Hematopoietic multipotent progenitor cell treated with erythropoietin and hydrocortisone succinate and interleukin-3 and kit ligand, for 17 days (in vitro differentiated cells): ENCODE data around the gene TMC8.
"Not testable (repeated sequence)": the region's sequence is repeated elsewhere in the genome, so short reads cannot be mapped to it uniquely, and the experiment has no call there.

ENCODE experiments used
- DNase-seq: peaks from one replicate; pipeline ENCODE4 v3.0.0-alpha.2; 2015; ENCODE audit warnings: low spot score

The TMC8 gene, protein sequence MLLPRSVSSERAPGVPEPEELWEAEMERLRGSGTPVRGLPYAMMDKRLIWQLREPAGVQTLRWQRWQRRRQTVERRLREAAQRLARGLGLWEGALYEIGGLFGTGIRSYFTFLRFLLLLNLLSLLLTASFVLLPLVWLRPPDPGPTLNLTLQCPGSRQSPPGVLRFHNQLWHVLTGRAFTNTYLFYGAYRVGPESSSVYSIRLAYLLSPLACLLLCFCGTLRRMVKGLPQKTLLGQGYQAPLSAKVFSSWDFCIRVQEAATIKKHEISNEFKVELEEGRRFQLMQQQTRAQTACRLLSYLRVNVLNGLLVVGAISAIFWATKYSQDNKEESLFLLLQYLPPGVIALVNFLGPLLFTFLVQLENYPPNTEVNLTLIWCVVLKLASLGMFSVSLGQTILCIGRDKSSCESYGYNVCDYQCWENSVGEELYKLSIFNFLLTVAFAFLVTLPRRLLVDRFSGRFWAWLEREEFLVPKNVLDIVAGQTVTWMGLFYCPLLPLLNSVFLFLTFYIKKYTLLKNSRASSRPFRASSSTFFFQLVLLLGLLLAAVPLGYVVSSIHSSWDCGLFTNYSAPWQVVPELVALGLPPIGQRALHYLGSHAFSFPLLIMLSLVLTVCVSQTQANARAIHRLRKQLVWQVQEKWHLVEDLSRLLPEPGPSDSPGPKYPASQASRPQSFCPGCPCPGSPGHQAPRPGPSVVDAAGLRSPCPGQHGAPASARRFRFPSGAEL

GRCh38 chr17:78130437-78131101 lies at the start of gene TMC8:
TSS of gene TMC8 (plus strand) at chr17:78130771. CDS start at chr17:78131589, 818 bp downstream.
- DNase-seq: no peak

DNA sequence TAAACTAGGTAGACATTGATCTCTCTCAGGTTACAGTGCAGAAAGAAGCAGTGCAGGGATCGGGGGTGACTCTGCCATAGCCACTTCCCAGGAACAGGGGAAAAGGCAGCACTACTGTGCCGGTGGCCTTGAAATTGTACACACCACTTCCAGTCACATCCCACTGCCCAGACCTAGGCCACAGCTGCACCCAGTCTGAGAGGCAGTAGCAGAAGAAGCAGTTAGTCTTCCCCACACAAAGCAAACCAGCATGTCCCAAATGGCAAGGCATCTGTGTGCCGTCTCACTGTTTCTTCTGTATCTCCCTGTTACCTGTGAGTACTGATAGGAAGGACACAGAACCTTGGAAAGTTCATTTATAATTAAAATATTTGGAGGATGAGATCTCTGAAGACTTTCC lies 49.0 kb upstream of the TMC8 start:
- no peak for DNase-seq

- not testable (repeated sequence) for DNase-seq
Measured at GRCh38 chr17:78082355-78082872, 48.2 kb upstream of the TMC8 start.

GRCh38 chr17:78082988-78083387 lies 47.6 kb upstream of the TMC8 start:
- DNase-seq: no peak

GRCh38 chr17:78086740-78087139 lies 43.8 kb upstream of the TMC8 start:
- no peak for DNase-seq

- no peak for DNase-seq
Measured at GRCh38 chr17:78088529-78088928, 42.0 kb upstream of the TMC8 start.

GRCh38 chr17:78089576-78090281 lies 40.8 kb upstream of the TMC8 start:
- DNase-seq: no peak

DNA sequence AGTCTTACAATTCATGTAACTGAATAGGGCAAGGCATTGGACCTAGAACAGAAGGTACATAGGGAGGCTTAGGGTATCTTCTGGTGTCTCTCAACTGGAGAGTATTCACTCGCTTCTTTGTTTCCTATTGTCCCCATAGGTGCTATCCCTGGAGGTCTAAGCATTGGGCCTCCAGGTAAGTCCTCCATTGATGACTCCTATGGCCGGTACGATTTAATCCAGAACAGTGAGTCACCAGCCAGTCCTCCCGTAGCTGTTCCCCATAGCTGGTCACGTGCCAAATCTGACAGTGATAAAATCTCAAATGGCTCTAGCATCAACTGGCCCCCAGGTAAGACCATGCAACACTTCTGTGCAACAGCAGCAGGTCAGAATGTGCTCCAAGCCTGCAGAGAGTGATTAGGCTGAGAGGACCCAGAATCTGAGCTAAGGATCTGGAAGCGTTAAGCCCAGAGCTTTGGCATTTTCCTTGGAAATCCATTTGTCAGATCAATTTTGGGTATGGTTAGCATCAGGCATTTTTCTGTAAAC lies 37.7 kb upstream of the TMC8 start:
- DNase-seq: no peak

- DNase-seq: no peak
Measured at GRCh38 chr17:78095035-78095434, 35.5 kb upstream of the TMC8 start.

DNA sequence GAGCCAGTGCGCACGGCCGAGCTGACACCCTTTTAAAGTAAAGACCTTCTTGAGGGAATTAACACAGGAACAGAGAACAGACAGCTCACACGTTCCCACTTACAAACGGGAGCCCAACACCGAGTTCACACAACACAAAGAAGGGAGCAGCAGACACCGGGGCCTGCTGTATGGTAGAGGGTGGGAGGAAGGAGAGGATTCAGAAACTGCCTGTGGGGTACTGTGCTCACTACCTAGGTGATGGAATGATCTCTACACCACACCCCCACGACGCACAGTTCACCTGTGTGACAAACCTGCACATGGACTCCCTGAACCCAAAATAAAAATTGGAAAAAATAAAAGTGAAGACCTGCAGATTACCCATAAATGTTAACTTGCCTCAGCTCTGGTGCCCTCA lies 34.5 kb upstream of the TMC8 start:
- no peak for DNase-seq

DNA sequence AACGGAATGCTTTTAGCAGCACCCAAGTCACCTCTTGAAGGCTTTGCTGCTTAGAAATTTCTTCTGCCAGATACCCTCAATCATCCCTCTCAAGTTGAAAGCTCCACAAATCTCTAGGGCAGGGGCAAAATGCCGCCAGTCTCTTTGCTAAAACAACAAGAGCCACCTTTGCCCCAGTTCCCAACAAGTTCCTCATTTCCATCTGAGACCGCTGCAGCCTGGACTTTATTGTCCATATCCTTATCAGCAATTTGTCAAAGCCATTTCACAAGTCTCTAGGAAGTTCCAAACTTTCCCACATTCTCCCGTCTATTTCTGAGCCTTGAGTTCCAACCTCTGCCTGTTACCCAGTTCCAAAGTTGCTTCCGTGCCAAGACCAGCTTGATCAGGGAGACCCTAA lies 29.5 kb upstream of the TMC8 start:
- DNase-seq: no peak

GRCh38 chr17:78101542-78101941 lies 29.0 kb upstream of the TMC8 start:
- no peak for DNase-seq

DNA sequence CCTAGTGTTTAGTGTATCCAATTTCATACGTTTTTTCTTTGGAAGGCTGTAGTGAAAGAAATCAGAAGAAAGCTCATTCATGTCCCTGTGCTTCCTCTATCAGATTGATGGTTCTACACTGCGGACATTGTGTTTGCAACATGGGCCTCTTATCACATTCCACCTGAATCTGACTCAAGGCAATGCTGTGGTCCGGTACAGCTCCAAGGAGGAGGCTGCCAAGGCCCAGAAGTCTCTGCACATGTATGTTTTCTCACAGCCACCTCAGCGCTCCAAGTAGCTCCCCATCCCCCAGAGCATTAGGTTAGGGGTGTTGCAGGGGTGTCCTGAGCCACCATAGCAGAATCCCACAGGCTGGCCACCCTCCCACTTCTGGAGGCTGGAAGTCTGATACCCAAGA lies 27.3 kb upstream of the TMC8 start:
- no peak for DNase-seq

DNA sequence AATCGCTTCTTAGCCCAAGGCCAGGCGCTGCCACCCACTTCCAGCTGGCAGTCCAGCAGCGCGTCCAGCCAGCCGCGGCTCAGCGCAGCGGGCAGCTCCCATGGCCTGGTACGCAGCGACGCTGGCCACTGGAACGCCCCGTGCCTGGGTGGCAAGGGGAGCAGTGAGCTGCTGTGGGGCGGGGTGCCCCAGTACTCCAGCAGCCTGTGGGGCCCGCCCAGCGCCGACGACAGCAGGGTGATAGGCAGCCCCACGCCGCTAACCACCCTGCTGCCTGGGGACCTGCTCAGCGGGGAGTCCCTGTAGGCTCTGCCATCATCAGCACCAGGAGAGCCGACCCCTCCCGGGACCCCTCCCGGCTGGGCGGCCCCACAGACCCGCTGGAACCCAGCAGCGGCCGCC lies 26.0 kb upstream of the TMC8 start:
- DNase-seq: no peak

- no peak for DNase-seq
Measured at GRCh38 chr17:78105101-78105500, 25.5 kb upstream of the TMC8 start.

- no peak for DNase-seq
Measured at GRCh38 chr17:78105551-78105950, 25.0 kb upstream of the TMC8 start.

DNA sequence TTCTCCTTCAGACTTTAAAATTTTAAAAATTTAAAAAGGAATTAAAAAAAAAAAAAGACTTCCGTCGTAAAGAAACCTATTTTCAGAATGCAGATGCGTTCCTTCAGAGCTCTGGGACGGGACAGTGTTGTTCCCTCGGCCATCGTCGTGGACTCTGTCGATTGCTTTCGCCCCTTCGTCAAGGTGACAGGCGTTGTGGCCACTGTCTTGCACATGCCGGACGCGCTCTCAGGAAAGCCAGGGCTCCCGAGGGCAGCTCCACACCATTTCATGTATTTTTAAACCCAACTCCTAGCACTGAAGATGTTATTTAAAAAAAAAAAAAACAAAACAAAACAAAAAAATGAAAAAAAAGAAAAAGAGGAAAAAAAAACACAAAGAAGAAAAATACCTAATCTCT lies 24.4 kb upstream of the TMC8 start:
- no peak for DNase-seq

DNA sequence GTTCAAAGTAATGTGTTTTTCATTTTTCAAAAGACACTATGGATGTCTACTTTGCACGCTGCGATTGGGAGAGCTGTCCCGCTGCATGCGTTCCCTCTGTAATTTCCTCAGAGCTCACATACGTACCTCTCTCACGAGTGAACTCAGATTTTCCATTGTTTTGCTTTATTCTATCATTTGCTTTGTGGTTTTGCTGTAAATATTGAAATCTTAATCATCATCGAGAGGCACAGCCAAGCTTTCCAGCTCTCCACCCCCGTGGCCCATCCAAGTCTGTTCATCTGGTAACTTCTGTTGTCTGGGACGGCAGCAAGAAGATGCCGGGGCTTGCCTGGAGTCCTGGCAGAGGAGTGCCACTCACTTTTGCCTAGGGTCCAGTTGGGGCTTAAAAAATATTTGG lies 23.1 kb upstream of the TMC8 start:
- no peak for DNase-seq

- no peak for DNase-seq
Measured at GRCh38 chr17:78107976-78108725, 22.4 kb upstream of the TMC8 start.

DNA sequence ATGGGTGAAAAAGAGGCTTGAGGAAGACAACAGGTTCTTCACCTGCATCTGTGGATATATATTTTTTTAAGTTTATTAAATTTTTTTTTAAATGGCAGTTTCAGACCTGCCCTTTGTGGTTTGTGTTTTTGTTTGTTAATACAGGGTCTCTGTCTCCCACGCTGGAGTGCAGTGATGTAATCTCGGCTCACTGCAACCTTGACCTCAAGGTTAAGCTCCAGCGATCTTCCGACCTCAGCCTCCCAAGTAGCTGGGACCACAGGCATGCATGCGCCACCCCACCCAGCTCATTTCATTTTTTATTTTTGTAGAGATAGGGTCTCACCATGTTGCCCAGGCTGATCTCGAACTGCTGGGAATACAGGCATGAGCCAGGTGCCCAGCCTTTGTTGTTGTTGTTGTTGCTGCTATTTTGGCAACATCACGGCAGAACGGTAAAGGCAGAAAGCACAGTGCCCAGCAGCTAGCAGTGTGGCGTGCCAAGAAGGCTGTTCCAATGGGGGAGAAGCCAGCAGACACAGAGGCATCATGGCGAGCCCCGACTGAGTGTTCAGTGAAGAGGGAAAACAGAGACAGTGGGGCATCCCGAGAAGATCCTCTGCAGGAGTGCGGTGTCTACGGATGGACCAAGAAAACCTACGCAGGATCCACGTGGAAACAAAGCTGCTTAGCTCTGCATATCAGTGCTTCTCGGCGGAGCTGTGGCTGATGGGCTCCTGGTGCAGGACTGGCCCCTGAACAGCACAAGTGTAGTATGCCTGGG lies 21.7 kb upstream of the TMC8 start:
- DNase-seq: no peak

GRCh38 chr17:78109489-78109761 lies 21.1 kb upstream of the TMC8 start:
- DNase-seq: no peak
